Measurements from ENCODE around the gene B3GNT4. TPM values are rescaled to one million over a fixed set of nuclear protein-coding genes. Genes with fewer than 3 reads are reported as not detected.

B3GNT4 gene
- total RNA-seq, 2 experiments from 2014 or later, result 2.6 to 2.8 TPM

GRCh38 chr12:122206111-122206881 lies 2.8 kb downstream of the B3GNT4 start:
- H3K4me3 Mint-ChIP-seq, result no peak overlapping the region
- H3K27ac Mint-ChIP-seq, result no peak overlapping the region
- H3K9me3 Mint-ChIP-seq, result no peaks in the 10 kb centered on the region
- peaks cover 26% of the 10 kb centered on the region for H3K27me3 Mint-ChIP-seq
- H3K4me1 Mint-ChIP-seq, result peaks cover 12% of the 10 kb centered on the region
- no peak for DNase-seq
- POLR2A ChIA-PET, result interaction anchor here (0.5 to 1.5 kb wide), 5 partner anchors 11 to 214 kb away, joined by 3 read pairs; partner anchors contain the start of gene LRRC43
- H3K36me3 Mint-ChIP-seq (ENCODE audit: low read depth), result peaks cover 19% of the 10 kb centered on the region
- CTCF ChIA-PET, result no interaction called here

GRCh38 chr12:122206976-122207375 lies 3.5 kb downstream of the B3GNT4 start:
- DNase-seq, result no peak
- POLR2A ChIA-PET, result interaction anchor here (1.1 kb wide), 1 partner anchor 10 kb away, joined by 3 read pairs; no protein-coding TSS in a partner anchor
- CTCF ChIA-PET, result no interaction called here
- Mint-ChIP-seq H3K36me3 (ENCODE audit: low read depth) (peaks cover 24% of the 10 kb centered on the region), H3K9me3 (no peaks in the 10 kb centered on the region), H3K4me1 (peaks cover 12% of the 10 kb centered on the region), H3K27ac (no peak overlapping the region), H3K4me3 (no peak overlapping the region), H3K27me3 (peaks cover 23% of the 10 kb centered on the region)

- CTCF ChIA-PET, result no interaction called here
- Mint-ChIP-seq H3K36me3 (ENCODE audit: low read depth) (peaks cover 28% of the 10 kb centered on the region), H3K27me3 (peaks cover 22% of the 10 kb centered on the region), H3K4me3 (no peak overlapping the region), H3K9me3 (no peaks in the 10 kb centered on the region), H3K4me1 (peaks cover 12% of the 10 kb centered on the region), H3K27ac (no peak overlapping the region)
- no peak for DNase-seq
- POLR2A ChIA-PET, result interaction anchor here (1.4 kb wide), 1 partner anchor 37 kb away, joined by 5 read pairs; no protein-coding TSS in a partner anchor
Observed at GRCh38 chr12:122207391-122207790, 3.9 kb downstream of the B3GNT4 start.

GRCh38 chr12:122208073-122208820 lies 4.7 kb downstream of the B3GNT4 start:
- Mint-ChIP-seq H3K4me3 (no peak overlapping the region), H3K36me3 (ENCODE audit: low read depth) (peaks cover 30% of the 10 kb centered on the region), H3K27ac (no peak overlapping the region), H3K27me3 (peaks cover 15% of the 10 kb centered on the region), H3K4me1 (peaks cover 10% of the 10 kb centered on the region), H3K9me3 (no peaks in the 10 kb centered on the region)
- ChIA-PET POLR2A (interaction anchor here (1.4 kb wide), 2 partner anchors 15 to 36 kb away, joined by 5 read pairs; no protein-coding TSS in a partner anchor), CTCF (interaction anchor here (0.5 to 1.5 kb wide), 2 partner anchors 15 to 18 kb away, joined by 3 to 4 read pairs; partner anchors contain the start of gene DIABLO)
- no peak for DNase-seq

GRCh38 chr12:122215771-122216170 lies 12.3 kb downstream of the B3GNT4 start:
- ChIA-PET CTCF (interaction anchor here (0.6 to 1.0 kb wide), 5 partner anchors 16 to 232 kb away, joined by 3 to 5 read pairs (median 3); no protein-coding TSS in a partner anchor), POLR2A (interaction anchor here (2.4 kb wide), 1 partner anchor 9 kb away, joined by 16 read pairs; the partner anchor contains the start of gene DIABLO)
- peak overlapping the region; percentile 53 for H3K27ac Mint-ChIP-seq
- peaks cover 54% of the 10 kb centered on the region for H3K36me3 Mint-ChIP-seq (ENCODE audit: low read depth)
- no peaks in the 10 kb centered on the region for H3K9me3 Mint-ChIP-seq
- peaks cover 2% of the 10 kb centered on the region for H3K4me1 Mint-ChIP-seq
- no peak overlapping the region for H3K4me3 Mint-ChIP-seq
- DNase-seq, result no peak
- H3K27me3 Mint-ChIP-seq, result no peaks in the 10 kb centered on the region

GRCh38 chr12:122216445-122216844 lies 12.9 kb downstream of the B3GNT4 start:
- POLR2A ChIA-PET, result interaction anchor here (1.6 to 2.4 kb wide), 2 partner anchors 9 to 10 kb away, joined by 3 to 16 read pairs; partner anchors contain the start of gene DIABLO
- Mint-ChIP-seq H3K36me3 (ENCODE audit: low read depth) (peaks cover 56% of the 10 kb centered on the region), H3K27ac (no peak overlapping the region), H3K4me1 (peaks cover 2% of the 10 kb centered on the region), H3K27me3 (no peaks in the 10 kb centered on the region), H3K4me3 (no peak overlapping the region), H3K9me3 (no peaks in the 10 kb centered on the region)
- CTCF ChIA-PET, result interaction anchor here (0.9 to 1.1 kb wide), 5 partner anchors 8 to 143 kb away, joined by 3 to 5 read pairs (median 3); no protein-coding TSS in a partner anchor
- no peak for DNase-seq

DNA sequence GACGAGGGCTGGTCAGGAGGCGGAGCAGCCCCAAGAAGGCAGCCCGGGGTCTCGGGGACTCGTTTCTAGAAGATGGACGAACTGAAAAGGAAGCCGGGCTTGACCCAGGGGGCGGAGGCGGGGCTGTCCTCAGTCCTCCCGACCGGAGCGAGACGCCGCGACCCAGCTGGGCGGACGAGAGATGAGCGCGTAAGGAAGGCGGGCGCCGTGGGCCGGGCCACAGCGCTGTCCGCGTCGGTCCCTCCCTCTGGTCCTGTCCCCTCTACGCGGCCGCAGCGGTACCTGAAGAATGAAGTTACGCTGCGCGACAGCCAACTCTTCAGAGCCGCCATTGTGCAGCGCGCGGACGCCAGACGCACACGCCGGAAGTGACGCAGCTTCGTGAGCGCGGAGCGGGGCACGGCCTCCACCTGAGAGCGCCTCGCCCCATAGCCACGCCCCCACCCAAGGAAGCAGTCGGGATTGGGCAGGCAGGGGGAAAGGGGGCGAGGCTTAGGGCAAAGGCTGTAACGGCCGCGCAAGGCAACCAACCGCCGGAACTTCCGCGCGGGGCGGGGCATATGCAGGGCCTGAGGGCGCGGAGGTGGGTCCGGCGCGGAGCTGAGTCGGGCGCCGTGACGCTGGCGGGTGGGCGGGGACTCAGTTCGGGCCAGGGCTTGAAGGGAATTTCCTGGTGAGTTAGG lies 22.3 kb downstream of the B3GNT4 start, which contains the start of gene DIABLO:
Gene DIABLO, minus strand, starts transcription at position 370 of the 683 bp plus-strand sequence. Its CDS starts 38 bp downstream, at position 332.
- Mint-ChIP-seq H3K27ac (peak within 1 kb of the TSS; percentile 86), H3K27me3 (no peaks in the 10 kb centered on the region), H3K36me3 (ENCODE audit: low read depth) (peaks cover 33% of the 10 kb centered on the region), H3K9me3 (no peaks in the 10 kb centered on the region), H3K4me1 (peaks cover 41% of the 10 kb centered on the region), H3K4me3 (peak within 1 kb of the TSS; percentile 84)
- ChIA-PET POLR2A (interaction anchor here (0.6 to 5.1 kb wide), 17 partner anchors 9 to 826 kb away, joined by 3 to 86 read pairs (median 4); partner anchors contain the start of genes B3GNT4, RNF34, TMEM120B and VPS33A), CTCF (interaction anchor here (0.7 to 3.8 kb wide), 7 partner anchors 12 to 432 kb away, joined by 3 to 24 read pairs (median 4); partner anchors contain the start of gene VPS33A)
- DNase-seq, result peak; percentile 100

DNA sequence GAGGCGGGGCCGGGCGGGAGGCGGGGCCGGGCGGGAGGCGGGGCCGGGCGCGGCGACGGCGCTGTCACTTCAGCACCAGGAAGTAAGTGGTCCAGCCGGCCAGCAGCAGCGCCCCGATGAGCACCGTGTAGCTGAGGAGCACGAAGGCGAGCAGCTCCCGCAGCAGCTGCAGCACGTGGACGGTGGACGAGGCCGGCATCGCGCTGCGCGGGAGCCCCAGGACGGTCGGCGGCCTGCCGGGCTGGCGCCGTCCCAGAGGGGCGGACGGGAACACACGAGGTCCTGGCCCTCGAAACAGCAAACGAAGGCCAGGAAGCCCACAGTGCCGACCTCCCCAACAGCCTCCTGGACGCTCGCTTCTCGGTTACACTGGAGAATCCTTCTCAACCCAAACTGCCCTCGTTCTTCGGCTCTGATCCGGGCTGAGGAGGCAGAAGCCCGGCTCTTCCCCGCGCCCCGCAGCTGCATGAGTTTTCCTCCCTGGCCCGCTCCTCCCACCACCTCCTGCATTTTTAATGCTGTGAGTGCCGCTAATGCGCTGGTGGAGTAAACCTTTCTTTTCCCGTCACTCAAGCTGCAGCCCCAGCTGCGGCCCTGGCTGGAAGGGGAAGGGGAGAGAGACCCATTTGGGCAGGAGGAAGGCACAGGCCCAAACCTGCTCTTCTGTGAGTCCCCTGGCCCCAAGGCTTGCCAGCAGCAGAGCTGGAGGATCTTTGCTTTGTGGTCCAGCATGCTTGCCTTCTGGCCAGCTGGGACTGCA lies 23.0 kb downstream of the B3GNT4 start:
- ChIA-PET CTCF (interaction anchor here (0.6 to 3.8 kb wide), 7 partner anchors 11 to 432 kb away, joined by 3 to 24 read pairs (median 4); partner anchors contain the start of gene VPS33A), POLR2A (interaction anchor here (0.6 to 5.1 kb wide), 16 partner anchors 8 to 826 kb away, joined by 3 to 86 read pairs (median 4); partner anchors contain the start of genes B3GNT4, RNF34, TMEM120B and VPS33A)
- H3K4me1 Mint-ChIP-seq, result peaks cover 43% of the 10 kb centered on the region
- peak overlapping the region; percentile 84 for H3K4me3 Mint-ChIP-seq
- no peak overlapping the region for H3K27ac Mint-ChIP-seq
- H3K9me3 Mint-ChIP-seq, result no peaks in the 10 kb centered on the region
- H3K36me3 Mint-ChIP-seq (ENCODE audit: low read depth), result peaks cover 33% of the 10 kb centered on the region
- H3K27me3 Mint-ChIP-seq, result no peaks in the 10 kb centered on the region
- no peak for DNase-seq

- DNase-seq, result peak; percentile 45
- POLR2A ChIA-PET, result interaction anchor here (1.1 to 5.1 kb wide), 4 partner anchors 13 to 40 kb away, joined by 5 to 86 read pairs (median 32); partner anchors contain the start of gene VPS33A
- Mint-ChIP-seq H3K27ac (no peak overlapping the region), H3K4me1 (peaks cover 43% of the 10 kb centered on the region), H3K36me3 (ENCODE audit: low read depth) (peaks cover 32% of the 10 kb centered on the region), H3K4me3 (peak overlapping the region; percentile 84), H3K27me3 (no peaks in the 10 kb centered on the region), H3K9me3 (no peaks in the 10 kb centered on the region)
- CTCF ChIA-PET, result interaction anchor here (0.6 to 3.8 kb wide), 3 partner anchors 17 to 39 kb away, joined by 4 to 24 read pairs (median 20); partner anchors contain the start of gene VPS33A
Observed at GRCh38 chr12:122227341-122227740, 23.8 kb downstream of the B3GNT4 start.

- Mint-ChIP-seq H3K27ac (peak overlapping the region; percentile 41), H3K4me3 (peak overlapping the region; percentile 84), H3K9me3 (no peaks in the 10 kb centered on the region), H3K36me3 (ENCODE audit: low read depth) (peaks cover 31% of the 10 kb centered on the region), H3K4me1 (peaks cover 39% of the 10 kb centered on the region), H3K27me3 (no peaks in the 10 kb centered on the region)
- POLR2A ChIA-PET, result interaction anchor here (4.2 kb wide), 1 partner anchor 17 kb away, joined by 86 read pairs; no protein-coding TSS in a partner anchor
- CTCF ChIA-PET, result interaction anchor here (3.6 to 3.8 kb wide), 2 partner anchors 16 to 38 kb away, joined by 20 to 24 read pairs; partner anchors contain the start of gene VPS33A
- DNase-seq, result no peak
Observed at GRCh38 chr12:122228092-122228491, 24.6 kb downstream of the B3GNT4 start.

- DNase-seq, result no peak
- H3K4me3 Mint-ChIP-seq, result no peak overlapping the region
- ChIA-PET CTCF (interaction anchor here (1.9 kb wide), 1 partner anchor 14 kb away, joined by 4 read pairs; no protein-coding TSS in a partner anchor), POLR2A (no interaction called here)
- H3K9me3 Mint-ChIP-seq, result no peaks in the 10 kb centered on the region
- peaks cover 22% of the 10 kb centered on the region for H3K4me1 Mint-ChIP-seq
- peaks cover 29% of the 10 kb centered on the region for H3K36me3 Mint-ChIP-seq (ENCODE audit: low read depth)
- H3K27ac Mint-ChIP-seq, result no peak overlapping the region
- no peaks in the 10 kb centered on the region for H3K27me3 Mint-ChIP-seq
Observed at GRCh38 chr12:122230798-122231197, 27.3 kb downstream of the B3GNT4 start.

All from activated CD4-positive, alpha-beta memory T cell treated with anti-CD3 and anti-CD28 coated beads, Interleukin-2, amount 10 ng/mL, durations not matched to agents 7 days and 5 days (primary cell).